GM12865 (cell line): ENCODE measurements around the gene CATSPER3.

Source experiments
- DNase-seq: peaks from one replicate; pipeline ENCODE4 v3.0.0; 2010; ENCODE audit warnings: low read depth
- H3K4me3 ChIP-seq: 2 replicates; pipeline ENCODE4 v1.5.1; 2011; ENCODE audit warnings: mild to moderate bottlenecking, low read depth, low read length, control low read depth
- CTCF ChIP-seq: IDR thresholded peaks from 2 replicates; pipeline ENCODE4 v1.5.1; 2011; ENCODE audit warnings: low read length, control low read depth, low read depth, inconsistent platforms; ENCODE audit not compliant: insufficient read depth; ENCODE audit errors: missing control alignments

Gene CATSPER3

GRCh38 chr5:134967607-134968006 lies at the start of gene CATSPER3:
TSS of gene CATSPER3 (plus strand) at chr5:134967907. CDS start at chr5:134967992, 85 bp downstream.
- no peak within 1 kb of the TSS for H3K4me3 ChIP-seq
- TF ChIP-seq CTCF, result no peak
- DNase-seq, result no peak

DNA sequence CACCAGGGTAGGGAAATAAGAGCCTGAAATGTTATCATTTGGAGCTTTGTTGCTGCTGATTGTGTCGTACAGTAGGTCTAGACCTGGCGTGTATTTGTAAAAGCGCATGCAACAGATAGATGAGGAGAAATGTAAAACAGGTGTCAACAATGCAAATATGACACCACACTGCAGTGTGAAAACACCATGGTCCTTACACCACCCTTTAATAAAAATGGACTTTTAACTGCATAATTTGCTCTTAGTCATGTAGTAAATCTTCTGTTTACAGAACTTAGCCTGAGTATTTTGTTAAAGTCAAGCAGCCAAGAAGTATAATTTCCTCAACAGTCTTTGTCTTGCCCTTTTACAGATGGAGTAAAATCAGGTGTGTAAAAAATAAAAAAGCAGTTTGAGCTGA lies 48.8 kb upstream of the CATSPER3 start:
- DNase-seq, result no peak
- H3K4me3 ChIP-seq, result no peak overlapping the region
- no peak for TF ChIP-seq CTCF

DNA sequence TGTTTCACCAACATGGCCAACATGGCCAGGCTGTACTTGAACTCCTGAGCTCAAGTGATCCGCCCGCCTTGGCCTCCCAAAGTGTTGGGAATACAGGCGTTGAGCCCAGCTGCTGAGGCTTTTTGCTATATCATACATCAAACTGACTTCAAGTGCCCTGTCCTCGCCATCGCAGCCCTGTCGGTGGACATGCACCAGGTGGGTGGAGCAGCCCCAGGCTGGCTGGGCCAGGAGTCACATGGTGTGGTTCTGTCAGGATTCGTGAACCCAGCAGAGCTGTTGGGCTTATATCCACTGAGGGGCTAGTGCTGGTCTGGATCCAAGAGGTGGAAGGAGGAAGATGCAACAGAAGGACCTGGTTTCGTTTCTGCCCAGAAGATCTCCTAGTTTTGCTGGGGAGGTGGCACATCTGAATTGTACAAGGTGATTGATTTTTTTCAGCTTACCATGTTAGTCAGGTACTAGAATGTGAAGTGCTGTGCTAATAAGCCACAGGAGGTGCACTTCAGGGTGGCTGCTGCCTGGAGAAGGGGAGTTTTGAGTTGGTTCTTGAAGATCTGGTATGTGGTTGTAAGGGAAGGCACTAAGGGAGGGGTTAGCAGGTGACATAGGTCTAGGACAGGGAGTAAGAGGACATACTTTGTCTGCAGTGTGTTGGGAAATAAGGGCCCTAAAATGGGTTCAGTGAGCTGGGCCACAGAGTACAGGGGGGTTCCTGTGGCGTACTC lies 46.7 kb upstream of the CATSPER3 start:
- no peak for DNase-seq
- no peak overlapping the region for H3K4me3 ChIP-seq
- TF ChIP-seq CTCF, result no peak

DNA sequence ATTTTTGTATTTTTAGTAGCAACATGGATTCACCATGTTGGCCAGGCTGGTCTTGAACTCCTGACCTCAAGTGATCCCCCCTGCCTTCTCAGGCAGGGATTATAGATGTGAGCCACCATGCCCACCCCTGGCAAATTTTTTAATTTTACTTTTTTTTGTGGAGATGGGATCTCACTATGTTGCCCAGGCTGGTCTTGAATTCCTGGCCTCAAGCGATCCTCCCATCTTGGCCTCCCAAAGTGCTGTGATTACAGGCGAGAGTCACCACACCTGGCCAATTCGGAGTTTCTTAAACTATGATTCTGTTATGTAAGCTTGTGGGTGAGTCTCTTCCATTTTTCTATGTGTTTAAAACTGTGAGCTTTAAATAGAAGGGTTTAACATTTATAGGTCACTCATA lies 35.2 kb upstream of the CATSPER3 start:
- no peak overlapping the region for H3K4me3 ChIP-seq
- TF ChIP-seq CTCF, result no peak
- DNase-seq, result no peak

DNA sequence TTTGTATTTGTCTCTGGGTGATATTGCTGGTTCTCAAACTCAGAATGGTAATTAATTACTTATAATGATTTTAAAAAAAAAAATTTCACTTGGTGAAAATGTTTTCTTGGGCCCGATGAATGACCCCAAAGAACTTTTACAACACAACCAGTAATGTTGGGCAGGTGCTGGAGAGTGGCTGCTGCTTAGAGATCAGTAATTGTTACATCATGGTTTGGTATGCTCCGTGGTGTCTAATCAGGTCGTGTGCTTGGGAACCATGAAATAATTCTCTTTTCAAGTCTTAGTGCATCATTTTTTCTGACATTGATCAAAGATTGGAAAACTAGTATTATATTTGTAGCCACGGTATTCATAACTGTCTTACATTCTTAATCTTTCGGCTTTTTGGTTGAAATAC lies 33.5 kb upstream of the CATSPER3 start:
- H3K4me3 ChIP-seq, result no peak overlapping the region
- no peak for DNase-seq
- TF ChIP-seq CTCF, result no peak

GRCh38 chr5:134935711-134936602 lies 31.8 kb upstream of the CATSPER3 start:
- no peak for TF ChIP-seq CTCF
- no peak overlapping the region for H3K4me3 ChIP-seq
- DNase-seq, result no peak
